ENCODE measurements around the gene AMHR2. TPM values are rescaled to one million over a fixed set of nuclear protein-coding genes. Genes with fewer than 3 reads are reported as not detected.

AMHR2 gene
- total and polyA plus RNA-seq, 2 experiments from 2014 or later = not detected

GRCh38 chr12:53425515-53426150, 2.0 kb downstream of the AMHR2 start:
- no peaks in the 10 kb centered on the region for H3K27me3 ChIP-seq (replicated peaks; ENCODE audit: insufficient read depth)
- H3K9ac ChIP-seq = no peak overlapping the region
- in situ Hi-C loops (cut with MboI) = no loop called here
- no peak overlapping the region for H2AFZ ChIP-seq
- no peaks in the 10 kb centered on the region for H3K9me2 ChIP-seq (ENCODE audit: insufficient read depth)
- peaks cover 6% of the 10 kb centered on the region for H3F3A ChIP-seq (ENCODE audit: insufficient read depth)
- TF ChIP-seq EZH2phosphoT487 (IDR thresholded peaks at IDR 0.05; ENCODE audit: insufficient read depth, low read depth) (no peak), EZH2 (IDR thresholded peaks at IDR 0.05; ENCODE audit: insufficient read depth, poor library complexity, severe bottlenecking) (no peak)
- DNase-seq = no peak
- no peaks in the 10 kb centered on the region for H3K79me2 ChIP-seq (ENCODE audit: insufficient read depth)
- no peak overlapping the region for H3K4me3 ChIP-seq
- H3K9me3 ChIP-seq (ENCODE audit: low read depth) = no peaks in the 10 kb centered on the region
- no peak overlapping the region for H3K4me2 ChIP-seq (ENCODE audit: unreplicated experiment)
- 75 to 80% methylated on average over 11 of the region's 11 CpGs for WGBS, 2 experiments (ENCODE audit: low coverage in 1 of 2, low lambda C conversion rate in 2 of 2, missing lambda C conversion rate in 2 of 2)
- no peaks in the 10 kb centered on the region for H3K36me3 ChIP-seq (ENCODE audit: low read depth)
- H3K27ac ChIP-seq = no peak overlapping the region
- H4K20me1 ChIP-seq (ENCODE audit: insufficient read depth) = no peaks in the 10 kb centered on the region
- H3K4me1 ChIP-seq (ENCODE audit: insufficient read depth) = peaks cover 11% of the 10 kb centered on the region

- Histone ChIP-seq H3K36me3 (ENCODE audit: low read depth) (no peaks in the 10 kb centered on the region), H3K9me3 (ENCODE audit: low read depth) (no peaks in the 10 kb centered on the region), H3F3A (ENCODE audit: insufficient read depth) (peaks cover 6% of the 10 kb centered on the region), H2AFZ (no peak overlapping the region), H4K20me1 (ENCODE audit: insufficient read depth) (no peaks in the 10 kb centered on the region), H3K27ac (no peak overlapping the region), H3K79me2 (ENCODE audit: insufficient read depth) (no peaks in the 10 kb centered on the region), H3K9ac (no peak overlapping the region), H3K4me3 (no peak overlapping the region), H3K4me2 (ENCODE audit: unreplicated experiment) (no peak overlapping the region), H3K4me1 (ENCODE audit: insufficient read depth) (peaks cover 5% of the 10 kb centered on the region), H3K9me2 (ENCODE audit: insufficient read depth) (no peaks in the 10 kb centered on the region), H3K27me3 (replicated peaks; ENCODE audit: insufficient read depth) (no peaks in the 10 kb centered on the region)
- DNase-seq = peak; percentile 98
- TF ChIP-seq EZH2phosphoT487 (IDR thresholded peaks at IDR 0.05; ENCODE audit: insufficient read depth, low read depth) = no peak
- in situ Hi-C loops (cut with MboI) = no loop called here
- 54% methylated on average over 7 of the region's 7 CpGs for WGBS, 2 experiments (ENCODE audit: low coverage in 1 of 2, low lambda C conversion rate in 2 of 2, missing lambda C conversion rate in 2 of 2)
These were observed 4.4 kb downstream of the AMHR2 start for GRCh38 chr12:53427905-53428594.

- Histone ChIP-seq H3F3A (ENCODE audit: insufficient read depth) (peaks cover 6% of the 10 kb centered on the region), H3K9ac (no peak overlapping the region), H3K9me3 (ENCODE audit: low read depth) (no peaks in the 10 kb centered on the region), H3K27ac (no peak overlapping the region), H4K20me1 (ENCODE audit: insufficient read depth) (no peaks in the 10 kb centered on the region), H3K9me2 (ENCODE audit: insufficient read depth) (no peaks in the 10 kb centered on the region), H3K79me2 (ENCODE audit: insufficient read depth) (no peaks in the 10 kb centered on the region), H3K36me3 (ENCODE audit: low read depth) (no peaks in the 10 kb centered on the region), H3K4me3 (no peak overlapping the region), H3K4me2 (ENCODE audit: unreplicated experiment) (no peak overlapping the region), H3K4me1 (ENCODE audit: insufficient read depth) (peaks cover 5% of the 10 kb centered on the region), H3K27me3 (replicated peaks; ENCODE audit: insufficient read depth) (no peaks in the 10 kb centered on the region), H2AFZ (no peak overlapping the region)
- no peak for DNase-seq
- TF ChIP-seq EZH2 (IDR thresholded peaks at IDR 0.05; ENCODE audit: insufficient read depth, poor library complexity, severe bottlenecking) (no peak), EZH2phosphoT487 (IDR thresholded peaks at IDR 0.05; ENCODE audit: insufficient read depth, low read depth) (no peak)
- in situ Hi-C loops (cut with MboI) = no loop called here
- WGBS, 2 experiments (ENCODE audit: low coverage in 1 of 2, low lambda C conversion rate in 2 of 2, missing lambda C conversion rate in 2 of 2) = 85 to 89% methylated on average over 5 to 7 of the region's 7 CpGs
These were observed 5.1 kb downstream of the AMHR2 start for GRCh38 chr12:53428741-53429140.

- DNase-seq = no peak
- Histone ChIP-seq H3K79me2 (ENCODE audit: insufficient read depth) (no peaks in the 10 kb centered on the region), H3K9me3 (ENCODE audit: low read depth) (no peaks in the 10 kb centered on the region), H3K27ac (no peak overlapping the region), H3K36me3 (ENCODE audit: low read depth) (no peaks in the 10 kb centered on the region), H3K9ac (no peak overlapping the region), H3K27me3 (replicated peaks; ENCODE audit: insufficient read depth) (no peaks in the 10 kb centered on the region), H4K20me1 (ENCODE audit: insufficient read depth) (no peaks in the 10 kb centered on the region), H3K9me2 (ENCODE audit: insufficient read depth) (no peaks in the 10 kb centered on the region), H3F3A (ENCODE audit: insufficient read depth) (peaks cover 6% of the 10 kb centered on the region), H3K4me1 (ENCODE audit: insufficient read depth) (peaks cover 5% of the 10 kb centered on the region), H2AFZ (no peak overlapping the region), H3K4me3 (no peak overlapping the region), H3K4me2 (ENCODE audit: unreplicated experiment) (no peak overlapping the region)
- TF ChIP-seq EZH2 (IDR thresholded peaks at IDR 0.05; ENCODE audit: insufficient read depth, poor library complexity, severe bottlenecking) (no peak), EZH2phosphoT487 (IDR thresholded peaks at IDR 0.05; ENCODE audit: insufficient read depth, low read depth) (no peak)
- WGBS, 2 experiments (ENCODE audit: low coverage in 1 of 2, low lambda C conversion rate in 2 of 2, missing lambda C conversion rate in 2 of 2) = 70 to 77% methylated on average over 5 of the region's 5 CpGs
- in situ Hi-C loops (cut with MboI) = no loop called here
These were observed 6.5 kb downstream of the AMHR2 start for GRCh38 chr12:53430116-53430515.
